Measurements from ENCODE around the gene ZFAND2A. TPM values are rescaled to one million over a fixed set of nuclear protein-coding genes. Genes with fewer than 3 reads are reported as not detected.

Gene ZFAND2A
- total RNA-seq, 6 experiments from 2014 or later, result 24.3 to 43.1 (median 31.8) TPM

DNA sequence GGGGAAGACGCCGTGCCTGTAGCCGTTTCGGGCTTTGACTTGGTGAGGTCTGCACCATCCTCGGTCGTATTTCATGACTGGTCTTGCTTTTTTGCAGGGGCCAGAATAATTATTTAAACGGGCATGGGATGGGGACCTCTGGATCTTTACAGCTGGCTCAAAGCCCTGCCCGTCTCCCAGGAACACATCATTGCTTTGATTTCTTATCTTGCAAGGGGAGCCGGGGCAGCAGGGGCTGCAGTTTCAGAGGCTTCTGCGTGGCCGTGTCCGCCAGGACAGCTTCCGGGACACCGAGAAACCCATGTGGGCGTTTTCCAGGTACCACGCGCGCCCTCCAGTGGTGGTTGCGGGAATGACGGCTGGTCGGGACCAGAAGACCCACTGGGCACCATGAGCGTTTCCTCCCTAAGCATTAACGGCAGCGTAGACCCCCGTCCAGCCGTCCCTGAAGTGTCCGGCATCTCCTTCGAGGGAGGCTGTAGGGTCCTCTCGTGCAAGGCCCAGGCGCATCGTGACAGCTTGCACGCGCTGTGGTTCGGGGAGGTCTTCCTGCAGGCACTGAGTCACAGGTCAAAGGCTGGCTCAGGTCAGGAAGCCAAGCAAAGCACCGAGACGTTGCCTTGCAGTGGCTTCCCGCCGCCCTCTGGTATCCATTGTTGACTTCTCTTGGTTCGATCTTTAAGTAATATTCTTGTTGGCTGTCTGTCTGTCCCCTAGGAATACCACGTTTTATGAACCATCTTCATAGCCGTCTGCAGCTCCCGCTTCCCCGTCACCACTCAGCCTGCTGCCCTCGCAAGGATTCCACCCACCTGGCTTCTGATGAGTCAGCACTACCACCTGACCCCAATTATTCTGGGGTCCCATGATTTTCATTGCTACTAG lies 16.2 kb upstream of the ZFAND2A start:
- Histone ChIP-seq H3K4me1 (peaks cover 0 to 9% (median 2%) of the 10 kb centered on the region in 4 donors), H3K9me3 (no peaks in the 10 kb centered on the region), H3K4me3 (peak overlapping the region; percentile 0 to 35 (median 30)), H3K27me3 (no peaks in the 10 kb centered on the region), H3K36me3 (no peaks in the 10 kb centered on the region), H3K27ac (no peak overlapping the region)
- ATAC-seq (peak; percentile 89 to 96 (median 92)), DNase-seq (peak; percentile 80 to 88 (median 86))
- intact Hi-C loops (cut with DNase I), result loop anchor here in 1 of 2 donors (10.0 kb wide), 1 partner anchor 181 kb away; no protein-coding TSS in a partner anchor
- 16% methylated on average over 18 of the region's 44 CpGs for WGBS (ENCODE audit: insufficient coverage, low coverage, low lambda C conversion rate, missing lambda C conversion rate)
- TF ChIP-seq CTCF (IDR thresholded peaks at IDR 0.05) (peak; percentile 91 to 95 (median 94)), POLR2A (IDR thresholded peaks at IDR 0.05) (no peak)

GRCh38 chr7:1175597-1175966 lies 15.6 kb upstream of the ZFAND2A start:
- Histone ChIP-seq H3K4me1 (peaks cover 0 to 9% (median 2%) of the 10 kb centered on the region in 4 donors), H3K36me3 (no peaks in the 10 kb centered on the region), H3K9me3 (no peaks in the 10 kb centered on the region), H3K27ac (no peak overlapping the region), H3K4me3 (peak overlapping the region in 1 of 3 donors; percentile 30), H3K27me3 (no peaks in the 10 kb centered on the region)
- TF ChIP-seq POLR2A (IDR thresholded peaks at IDR 0.05) (no peak), CTCF (IDR thresholded peaks at IDR 0.05) (no peak)
- WGBS (ENCODE audit: insufficient coverage, low coverage, low lambda C conversion rate, missing lambda C conversion rate), result 20% methylated on average over 1 of the region's 15 CpGs
- DNase-seq (no peak), ATAC-seq (no peak)
- intact Hi-C loops (cut with DNase I), result loop anchor here in 1 of 2 donors (10.0 kb wide), 1 partner anchor 181 kb away; no protein-coding TSS in a partner anchor

DNA sequence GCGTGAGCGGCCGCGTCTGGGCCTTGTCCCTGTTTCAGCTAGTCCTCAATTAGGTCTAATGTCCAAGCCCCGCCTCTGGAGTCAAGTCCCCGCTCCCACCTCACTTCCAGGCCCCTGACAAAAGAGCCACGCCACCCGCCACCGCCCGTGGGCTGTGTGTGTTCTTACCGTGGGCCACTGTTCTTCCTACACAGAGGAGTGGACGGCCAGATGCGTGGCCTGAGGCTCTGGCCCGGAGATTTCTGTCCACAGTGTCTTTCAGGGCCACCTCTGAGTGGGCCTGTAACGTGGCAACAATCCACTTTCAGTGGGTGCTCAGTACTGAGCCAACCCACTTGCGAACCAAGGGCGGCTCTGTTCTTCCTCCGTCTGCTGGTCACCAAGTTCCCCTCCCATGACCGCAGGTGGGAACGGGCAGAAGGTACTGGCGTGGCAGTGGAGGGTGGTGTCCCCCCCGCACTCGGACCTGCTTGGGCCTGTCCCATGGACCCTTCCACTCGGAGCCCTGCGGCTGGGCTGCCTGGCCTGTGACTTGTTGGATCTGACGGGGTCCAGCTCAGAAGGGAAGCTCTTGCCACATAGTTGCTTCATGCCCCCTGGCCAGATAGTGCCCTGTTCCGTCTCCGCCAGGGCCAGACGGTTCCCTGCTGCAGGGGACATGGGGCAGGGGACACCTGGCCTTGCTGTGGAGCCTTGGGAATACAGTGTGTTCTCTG lies 15.0 kb upstream of the ZFAND2A start:
- Histone ChIP-seq H3K27me3 (no peaks in the 10 kb centered on the region), H3K27ac (no peak overlapping the region), H3K36me3 (no peaks in the 10 kb centered on the region), H3K4me1 (peaks cover 0 to 9% (median 2%) of the 10 kb centered on the region in 4 donors), H3K4me3 (no peak overlapping the region), H3K9me3 (no peaks in the 10 kb centered on the region)
- ATAC-seq, result no peak
- WGBS (ENCODE audit: insufficient coverage, low coverage, low lambda C conversion rate, missing lambda C conversion rate), result 80% methylated on average over 2 of the region's 29 CpGs
- no peak for TF ChIP-seq CTCF (IDR thresholded peaks at IDR 0.05)
- intact Hi-C loops (cut with DNase I), result loop anchor here in 1 of 2 donors (10.0 kb wide), 1 partner anchor 180 kb away; no protein-coding TSS in a partner anchor
- no peak for DNase-seq

DNA sequence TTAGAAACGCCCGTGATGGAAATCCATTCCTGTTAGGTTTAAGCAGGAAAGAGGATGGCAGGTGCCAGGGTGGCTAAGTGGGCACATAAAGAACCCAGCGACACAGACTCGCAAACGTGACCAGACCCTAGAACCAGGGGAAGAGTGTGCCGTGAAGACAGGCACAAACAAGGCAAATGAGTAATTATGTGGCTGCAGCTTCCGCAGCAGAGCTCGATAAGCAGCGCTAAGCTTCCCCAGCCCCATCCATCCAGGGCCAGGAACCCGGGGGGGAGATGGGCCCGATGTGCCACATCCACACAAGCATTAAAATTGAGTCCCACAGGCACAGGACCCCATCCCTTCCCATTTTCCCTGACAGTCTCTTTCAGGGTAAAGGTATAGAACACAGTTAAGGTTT lies 14.0 kb upstream of the ZFAND2A start:
- 60% methylated on average over 1 of the region's 11 CpGs for WGBS (ENCODE audit: insufficient coverage, low coverage, low lambda C conversion rate, missing lambda C conversion rate)
- no peak for TF ChIP-seq POLR2A (IDR thresholded peaks at IDR 0.05)
- no peak for TF ChIP-seq CTCF (IDR thresholded peaks at IDR 0.05)
- peaks cover 0 to 9% (median 2%) of the 10 kb centered on the region in 4 donors for H3K4me1 ChIP-seq
- ATAC-seq, result no peak
- no peaks in the 10 kb centered on the region for H3K36me3 ChIP-seq
- H3K27ac ChIP-seq, result no peak overlapping the region
- no peak overlapping the region for H3K4me3 ChIP-seq
- no peak for DNase-seq
- intact Hi-C loops (cut with DNase I), result loop anchor here in 1 of 2 donors (10.0 kb wide), 1 partner anchor 179 kb away; no protein-coding TSS in a partner anchor
- H3K27me3 ChIP-seq, result no peaks in the 10 kb centered on the region
- H3K9me3 ChIP-seq, result no peaks in the 10 kb centered on the region

Measured in right lobe of liver (tissue), 6 donors.